NCI-H1105 treated with DMSO at 0.1 percent for 48 hours (cell line): ENCODE measurements around the gene PIK3IP1.
"Not testable (repeated sequence)": the region's sequence is repeated elsewhere in the genome, so short reads cannot be mapped to it uniquely, and the experiment has no call there.

Source experiments
- DNase-seq: peaks from one replicate; lab custom pipeline; 2025; lab: John Stamatoyannopoulos, UW

PIK3IP1 gene, protein sequence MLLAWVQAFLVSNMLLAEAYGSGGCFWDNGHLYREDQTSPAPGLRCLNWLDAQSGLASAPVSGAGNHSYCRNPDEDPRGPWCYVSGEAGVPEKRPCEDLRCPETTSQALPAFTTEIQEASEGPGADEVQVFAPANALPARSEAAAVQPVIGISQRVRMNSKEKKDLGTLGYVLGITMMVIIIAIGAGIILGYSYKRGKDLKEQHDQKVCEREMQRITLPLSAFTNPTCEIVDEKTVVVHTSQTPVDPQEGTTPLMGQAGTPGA

DNA sequence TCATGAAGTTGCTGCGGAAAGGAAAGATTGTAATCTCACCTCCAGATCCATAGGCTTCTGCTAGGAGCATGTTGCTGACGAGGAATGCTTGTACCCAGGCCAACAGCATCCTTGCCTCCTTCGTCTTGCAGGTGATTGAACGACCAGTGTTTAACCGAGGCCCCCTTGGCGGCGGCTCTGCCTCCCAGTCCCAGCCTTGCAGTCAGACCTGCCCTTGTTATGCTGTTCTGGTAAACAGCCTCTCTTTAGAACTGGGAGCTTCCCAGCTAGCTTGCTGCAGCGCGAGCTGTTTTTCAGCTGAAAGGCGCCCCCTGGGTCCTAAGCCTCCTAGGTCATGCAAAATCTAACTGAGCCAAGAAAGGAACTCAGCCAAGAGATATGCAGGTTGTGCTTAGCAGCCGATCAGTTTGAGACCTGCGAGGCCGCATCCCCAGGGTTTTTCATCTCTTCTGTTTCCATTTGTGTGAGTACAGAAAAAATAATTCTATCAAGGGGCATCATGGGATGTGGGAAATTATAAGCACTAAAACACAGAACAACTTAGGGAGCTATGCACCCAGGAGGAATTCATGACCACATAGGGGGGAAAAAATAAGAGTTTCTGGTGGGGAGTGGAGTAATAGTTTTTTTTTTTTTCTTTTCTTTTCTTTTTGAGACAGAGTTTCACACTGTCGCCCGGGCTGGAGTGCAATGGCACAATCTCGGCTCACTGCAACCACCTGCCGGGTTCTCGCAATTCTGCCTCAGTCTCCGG is at the start of gene PIK3IP1:
PIK3IP1 (minus strand) TSS at position 253 of the 754 bp plus-strand sequence; CDS start at position 109, 144 bp downstream.
- DNase-seq = peak; percentile 87

DNA sequence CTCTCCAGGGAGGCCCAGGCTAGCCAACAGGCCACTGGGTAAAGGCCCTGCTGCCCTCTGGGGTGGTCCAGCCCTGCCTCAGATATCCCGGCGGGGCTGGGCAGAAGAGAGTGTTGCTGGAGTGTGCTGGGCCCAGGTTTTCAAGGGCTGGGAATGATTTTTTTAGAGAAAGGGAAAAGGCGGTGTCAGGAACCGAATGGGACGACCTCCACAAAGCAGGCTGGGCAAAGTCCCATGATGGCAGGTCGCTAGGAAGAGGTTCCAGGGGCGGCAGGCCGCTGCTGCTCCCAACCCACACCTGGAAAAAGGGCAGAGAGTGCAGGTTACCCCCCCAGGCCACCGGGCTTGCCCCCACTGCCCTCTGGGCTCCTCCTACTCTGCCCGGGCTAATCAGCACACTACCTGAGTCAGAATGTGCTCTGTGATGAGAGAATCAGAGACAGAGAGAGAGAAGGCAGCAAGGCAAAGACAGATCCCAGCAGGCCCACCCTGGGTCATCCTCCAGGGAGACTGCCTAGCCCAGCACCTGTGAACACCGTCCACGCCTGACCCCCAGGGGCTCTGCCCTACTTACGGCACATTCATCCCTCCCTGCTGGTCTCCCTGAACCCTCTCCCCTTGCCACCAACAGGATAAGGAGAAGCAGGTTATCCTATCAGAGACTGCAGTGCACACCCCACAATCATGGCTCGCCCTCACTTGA is 49.2 kb upstream of the PIK3IP1 start:
- DNase-seq = no peak

DNA sequence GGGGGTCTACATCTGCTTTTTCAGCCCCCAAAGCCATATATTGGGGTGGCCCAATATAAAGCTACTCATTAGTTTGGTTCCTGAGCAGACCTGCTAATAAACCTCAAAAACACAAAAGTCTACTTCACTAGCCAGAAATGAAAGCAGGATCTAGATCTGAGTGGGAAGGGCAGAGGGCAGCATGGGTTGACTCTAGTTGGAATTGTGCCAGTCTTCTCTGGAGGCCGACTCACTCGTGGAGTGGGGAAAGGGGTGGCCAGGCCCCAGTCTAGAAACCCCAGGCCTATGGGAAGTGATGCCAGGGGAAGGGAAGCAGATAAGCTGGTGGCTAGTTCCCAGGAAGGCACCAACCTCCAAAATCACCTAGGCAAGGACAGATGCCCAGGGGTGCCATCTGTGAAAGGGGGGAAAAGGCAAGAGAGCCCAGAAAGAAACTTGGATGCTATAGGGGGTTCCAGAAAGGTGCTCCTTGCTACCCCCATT is 48.5 kb upstream of the PIK3IP1 start:
- no peak for DNase-seq

DNA sequence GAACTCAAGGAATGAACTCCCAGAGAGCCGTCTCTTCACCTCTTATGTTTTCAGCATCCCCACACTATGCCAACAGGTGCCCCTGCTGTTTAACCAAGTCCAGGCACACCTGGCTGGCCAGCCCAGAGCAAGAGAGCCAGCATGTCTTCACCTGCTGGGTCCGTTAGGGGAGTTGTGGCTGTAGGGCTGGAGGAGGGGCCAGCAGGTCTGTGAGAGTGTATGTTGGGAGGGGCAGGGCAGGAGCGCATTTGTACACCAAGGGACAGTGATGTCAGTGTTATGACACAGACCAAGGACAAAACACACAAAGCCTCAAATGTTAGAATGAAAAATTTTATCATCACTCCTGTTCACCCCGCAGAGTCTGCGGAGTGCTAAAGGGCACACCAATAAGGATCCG is 48.1 kb upstream of the PIK3IP1 start:
- no peak for DNase-seq

DNA sequence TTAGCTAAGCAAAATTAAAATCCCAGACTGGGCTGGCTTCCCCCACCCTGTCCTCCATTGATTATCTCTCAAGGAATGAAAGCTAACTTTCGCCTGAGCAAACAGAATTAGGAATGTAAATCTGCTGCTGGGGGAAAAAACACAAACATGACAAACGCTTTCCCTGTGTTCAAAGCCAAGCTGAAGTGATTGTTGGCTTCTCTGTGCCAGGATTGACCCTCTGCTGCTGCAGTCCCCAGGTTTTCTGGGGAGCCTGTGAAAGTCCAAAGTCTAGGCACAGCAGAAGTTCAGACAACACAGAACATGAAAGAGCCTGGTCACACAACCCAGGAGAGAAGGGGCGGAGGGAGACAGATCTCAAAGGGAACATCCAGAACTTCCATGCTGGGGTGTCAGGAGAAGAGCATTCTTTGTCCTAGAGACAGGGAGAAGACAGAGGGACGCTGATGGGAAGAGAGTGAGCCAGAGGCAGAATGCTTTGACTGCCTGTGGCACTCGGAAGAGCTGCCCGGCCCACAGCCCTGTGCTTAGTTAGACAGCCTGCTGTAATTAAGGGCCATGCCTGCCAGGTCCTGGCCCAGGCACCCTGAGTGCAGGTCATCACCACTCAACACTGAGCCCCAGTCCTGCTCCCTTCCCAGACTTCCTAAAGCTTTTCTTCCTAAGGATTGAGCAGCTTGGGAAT is 47.0 kb upstream of the PIK3IP1 start:
- no peak for DNase-seq

DNA sequence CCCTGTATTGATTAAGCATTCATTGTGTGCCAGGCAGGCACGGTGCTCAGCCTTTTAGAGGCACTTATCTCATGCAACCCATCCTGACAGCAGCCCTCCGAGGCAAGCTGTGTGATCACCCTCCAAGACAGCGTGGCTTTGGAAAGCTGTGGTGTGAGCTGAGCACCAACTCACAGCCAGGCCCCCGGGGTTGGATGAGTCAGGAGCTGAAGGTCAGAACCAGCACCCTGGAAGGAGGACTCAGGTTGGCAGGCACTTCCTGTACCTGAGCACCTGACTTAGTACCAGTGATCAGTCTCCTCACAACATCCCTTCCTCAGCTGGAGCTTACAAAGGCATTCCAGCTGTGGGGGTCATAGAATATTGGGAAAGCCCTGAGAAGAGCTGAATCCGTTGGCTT is 44.9 kb upstream of the PIK3IP1 start:
- no peak for DNase-seq

DNA sequence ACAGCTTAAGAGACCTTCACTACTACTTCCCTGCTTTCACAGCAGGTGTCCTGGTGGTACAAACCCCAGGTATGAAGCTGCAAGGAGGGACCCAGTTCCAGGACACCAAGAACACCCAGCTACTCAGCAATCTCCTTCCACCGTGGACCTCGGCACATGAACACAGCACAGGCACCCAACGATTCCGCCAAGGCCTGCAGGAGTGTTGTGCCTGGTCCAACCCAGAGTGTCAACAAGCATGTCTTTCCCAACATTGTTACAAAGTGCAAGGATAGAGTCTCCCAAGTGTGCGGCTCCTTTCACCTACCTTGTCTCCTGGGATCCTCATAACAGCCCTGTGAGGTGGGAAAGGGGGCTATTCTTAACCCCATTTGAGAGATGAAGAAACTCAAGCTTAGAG is 42.0 kb upstream of the PIK3IP1 start:
- no peak for DNase-seq

DNA sequence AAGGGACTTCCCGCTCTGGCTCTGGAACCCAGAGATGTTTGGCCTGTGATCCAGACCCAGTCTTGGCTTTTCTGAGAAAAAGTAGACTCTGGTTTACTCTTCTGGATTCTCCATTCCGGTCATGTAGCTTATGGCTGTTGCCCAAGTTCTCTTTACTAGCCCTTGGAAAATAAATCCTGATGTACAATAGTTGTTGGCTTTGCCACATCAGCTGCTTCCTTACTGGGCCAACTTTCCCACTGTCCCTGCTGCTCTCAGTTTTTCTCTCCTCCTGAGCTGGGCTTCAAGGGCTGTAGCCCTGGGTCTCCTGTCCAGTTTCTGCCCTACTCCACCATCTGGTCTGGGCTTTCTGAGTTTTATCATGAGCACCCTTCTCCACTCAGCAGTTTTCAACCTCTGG is 41.4 kb upstream of the PIK3IP1 start:
- DNase-seq = no peak

DNA sequence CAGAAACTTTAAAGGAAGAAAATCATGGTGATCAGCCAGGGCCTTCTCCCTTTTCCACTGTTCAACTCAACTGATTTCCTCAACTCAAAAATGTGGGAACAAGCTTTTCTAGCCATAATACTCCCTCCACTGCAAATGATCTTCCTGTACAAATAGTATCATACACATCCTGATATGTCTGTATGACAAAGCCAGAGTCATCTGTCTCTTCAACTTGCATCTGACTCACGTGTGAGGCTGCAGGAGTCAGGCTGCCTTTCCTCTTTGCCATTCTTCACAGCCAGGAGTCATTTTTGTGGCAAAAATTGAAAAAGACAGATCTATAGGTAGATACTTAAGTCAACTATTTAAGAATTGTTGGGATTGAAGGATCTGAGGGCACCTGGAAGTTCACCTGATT is 40.6 kb upstream of the PIK3IP1 start:
- no peak for DNase-seq

DNA sequence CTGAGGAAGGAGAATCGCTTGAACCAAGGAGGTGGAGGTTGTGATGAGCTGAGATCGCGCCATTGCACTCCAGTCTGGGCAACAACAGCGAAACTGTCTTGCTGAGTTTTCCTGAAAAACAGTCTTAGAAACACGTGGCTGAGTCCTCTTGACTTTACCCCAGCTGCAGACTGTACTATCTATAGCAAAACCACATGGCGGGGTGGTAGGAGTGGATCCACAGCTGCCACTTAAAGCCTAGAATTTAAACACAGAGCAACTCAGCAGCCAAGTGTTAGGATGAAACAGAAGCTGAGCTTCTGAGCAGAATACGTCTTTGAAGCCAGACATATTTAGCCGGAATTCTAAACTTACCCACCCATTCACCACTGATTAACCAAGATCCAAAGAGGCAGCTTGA is 39.7 kb upstream of the PIK3IP1 start:
- DNase-seq = no peak

DNA sequence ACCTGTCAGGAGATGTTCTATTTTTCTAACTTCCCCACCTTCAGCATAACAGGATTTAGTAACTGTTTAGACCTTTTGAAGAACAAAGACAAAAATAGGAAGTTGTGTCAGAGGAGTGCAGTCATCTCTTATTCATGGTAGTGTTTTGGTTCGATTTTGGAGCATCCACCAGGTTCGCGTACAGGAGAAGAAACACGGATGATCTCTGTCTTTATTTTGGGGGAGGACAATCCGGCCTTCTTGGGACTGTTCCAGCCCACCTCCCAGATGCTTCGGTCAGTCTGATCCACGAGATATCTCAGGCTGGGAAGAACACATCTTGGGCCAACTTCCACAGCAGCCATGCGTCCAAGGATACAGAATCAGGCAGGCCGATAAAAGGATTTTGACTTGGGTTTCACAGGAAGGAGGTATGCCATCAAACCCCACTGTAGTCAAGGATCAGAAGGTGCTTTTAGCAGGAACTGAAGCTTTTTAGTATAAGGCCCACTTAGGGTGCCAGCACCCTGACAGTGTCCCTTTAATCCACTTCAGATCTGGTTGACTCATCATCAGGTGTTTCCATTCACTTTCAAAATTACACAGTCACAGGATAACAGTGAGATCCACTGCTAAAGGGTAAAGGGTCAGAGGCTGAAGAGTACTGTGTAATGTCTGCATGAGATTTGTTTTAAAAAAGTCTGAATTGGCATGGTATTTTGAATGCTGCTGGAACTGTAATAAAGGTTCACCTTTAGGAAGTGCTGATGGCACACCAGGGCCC is 37.3 kb upstream of the PIK3IP1 start:
- no peak for DNase-seq

DNA sequence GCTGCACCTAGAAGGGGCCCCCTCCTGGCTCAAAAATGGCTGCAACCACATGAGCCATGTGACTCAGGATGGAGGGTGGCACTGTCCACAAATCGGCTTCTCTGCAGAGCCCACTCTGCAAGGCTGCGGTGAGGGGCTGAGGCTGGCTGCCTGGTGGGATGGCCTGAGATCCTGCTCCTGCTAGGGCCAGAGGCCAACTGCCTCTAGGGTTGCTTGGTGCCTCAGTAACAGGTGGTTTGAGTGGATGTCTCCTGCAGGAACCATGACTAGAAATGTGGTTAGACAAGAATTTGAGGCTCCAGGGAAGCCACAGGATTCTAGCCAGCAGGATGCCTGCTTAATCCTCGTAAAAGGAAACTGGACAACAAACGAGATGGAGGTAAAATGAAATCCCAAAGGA is 36.7 kb upstream of the PIK3IP1 start:
- no peak for DNase-seq

DNA sequence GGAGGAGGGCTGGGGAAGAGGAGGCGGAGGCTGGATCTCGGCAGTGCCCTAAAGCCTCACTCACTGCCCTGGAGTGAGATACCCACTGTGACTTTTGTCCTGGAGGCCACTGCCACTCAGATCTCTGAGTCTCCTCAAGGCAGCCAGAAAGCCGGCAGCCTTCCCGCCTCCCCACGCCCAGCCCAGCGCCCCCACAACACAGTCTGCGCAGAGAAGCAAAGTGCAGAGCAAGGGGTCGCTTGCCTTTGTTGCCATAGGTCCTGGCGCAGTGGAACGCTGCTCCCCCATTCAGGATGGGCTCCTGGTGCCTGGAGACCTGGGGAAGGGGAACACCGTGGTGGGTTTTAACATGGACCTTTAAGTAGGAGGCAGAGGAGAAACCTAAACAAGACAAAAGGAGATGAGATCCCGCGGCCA is 36.3 kb upstream of the PIK3IP1 start:
- DNase-seq = no peak

DNA sequence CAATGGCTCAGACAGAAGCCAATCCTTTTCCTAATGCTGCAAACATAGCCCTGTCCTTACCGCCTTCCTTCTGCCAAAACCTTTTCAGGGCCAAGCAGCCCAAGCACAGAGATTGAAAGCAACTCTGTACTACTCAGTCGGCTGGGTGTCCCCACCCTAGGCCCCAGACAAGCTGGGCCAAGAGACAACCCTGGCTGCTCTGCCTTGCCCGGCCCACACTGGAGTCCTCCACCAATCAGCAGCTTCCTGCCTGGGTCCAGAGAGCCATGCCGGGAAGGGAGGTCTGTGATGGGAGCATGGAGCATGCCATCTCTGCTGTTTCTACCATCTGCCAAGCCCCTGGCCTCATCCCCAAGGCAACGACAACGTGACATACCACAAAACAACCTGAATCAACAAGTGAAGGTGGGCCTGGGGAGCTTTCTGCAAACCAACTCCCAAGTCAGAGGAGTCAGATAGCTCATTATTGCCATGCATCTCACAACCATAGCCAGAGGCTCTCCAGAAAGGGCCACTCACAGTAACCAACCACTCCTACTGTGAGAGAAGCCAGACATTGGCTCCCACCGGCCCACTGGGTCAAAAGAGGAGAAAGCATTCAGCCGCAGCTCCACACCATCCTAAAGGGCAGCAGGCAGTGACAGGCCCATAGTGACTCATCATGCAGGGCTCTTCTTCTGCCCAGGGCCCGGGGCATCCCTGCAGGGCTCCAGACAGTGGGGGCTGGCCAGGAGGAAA is 35.7 kb upstream of the PIK3IP1 start:
- no peak for DNase-seq

DNA sequence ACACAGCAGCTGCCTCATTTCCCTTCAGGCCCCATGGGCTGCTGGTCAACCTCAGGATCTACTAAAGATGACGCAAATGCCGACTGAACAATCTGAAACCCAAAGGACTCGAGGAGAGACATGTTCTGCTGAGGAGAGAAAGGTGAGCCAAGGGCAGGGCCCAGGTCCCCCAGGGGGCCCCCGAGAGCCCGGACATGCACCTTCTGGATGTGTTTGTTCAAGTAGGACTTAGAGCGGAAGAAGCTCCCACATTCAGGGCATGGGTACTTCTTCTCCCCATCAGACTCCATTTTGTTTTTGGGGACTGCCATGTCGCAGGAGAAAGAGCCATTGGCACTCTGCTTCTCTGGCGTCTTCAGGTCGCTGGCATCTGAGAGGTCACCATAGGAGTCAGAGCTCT is 34.6 kb upstream of the PIK3IP1 start:
- no peak for DNase-seq

DNA sequence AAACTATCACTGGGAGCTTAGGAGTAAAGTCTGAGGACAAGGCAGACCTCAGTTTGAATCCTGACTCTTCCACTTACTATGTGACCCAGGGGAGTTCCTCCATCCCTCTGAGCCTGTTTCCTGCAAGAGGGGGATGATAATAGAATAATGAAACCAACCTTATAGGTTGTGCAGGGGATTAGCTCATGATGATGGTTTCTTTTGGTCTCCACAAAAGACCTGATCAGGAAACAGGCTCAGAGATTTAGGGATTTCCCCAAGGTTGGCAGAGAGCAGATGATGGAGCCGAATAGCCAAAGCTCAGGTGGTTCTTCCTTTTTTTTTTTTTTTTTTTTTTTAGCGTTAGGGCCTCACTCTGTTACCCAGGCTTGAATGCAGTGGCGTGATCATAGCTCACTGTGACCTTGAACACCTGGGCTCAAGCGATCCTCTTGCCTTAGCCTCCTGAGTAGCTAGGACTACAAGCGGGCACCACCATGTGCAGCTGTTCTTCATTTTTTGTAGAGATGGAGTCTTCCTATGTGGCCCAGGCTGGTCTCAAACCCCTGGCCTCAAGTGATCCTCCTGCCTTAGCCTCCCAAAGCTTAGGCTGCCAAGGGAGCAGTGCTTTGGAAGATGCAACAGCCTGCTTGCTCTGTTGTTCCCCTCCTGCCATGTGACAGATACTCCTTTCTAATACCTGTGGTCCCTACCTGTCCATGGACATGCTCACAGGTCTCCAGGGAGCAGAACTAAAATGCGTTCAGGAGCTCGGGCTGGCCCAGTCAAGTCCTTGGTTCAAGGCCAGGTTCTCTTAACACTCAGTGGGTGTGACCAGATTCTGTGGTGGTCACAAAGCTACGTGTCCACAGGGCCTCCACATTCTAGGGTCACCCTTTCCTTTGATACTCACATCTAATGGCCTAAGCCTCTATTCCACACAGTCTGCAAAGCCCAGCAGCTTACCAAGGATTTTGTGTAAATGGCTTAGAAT is 31.6 kb upstream of the PIK3IP1 start:
- DNase-seq = no peak

DNA sequence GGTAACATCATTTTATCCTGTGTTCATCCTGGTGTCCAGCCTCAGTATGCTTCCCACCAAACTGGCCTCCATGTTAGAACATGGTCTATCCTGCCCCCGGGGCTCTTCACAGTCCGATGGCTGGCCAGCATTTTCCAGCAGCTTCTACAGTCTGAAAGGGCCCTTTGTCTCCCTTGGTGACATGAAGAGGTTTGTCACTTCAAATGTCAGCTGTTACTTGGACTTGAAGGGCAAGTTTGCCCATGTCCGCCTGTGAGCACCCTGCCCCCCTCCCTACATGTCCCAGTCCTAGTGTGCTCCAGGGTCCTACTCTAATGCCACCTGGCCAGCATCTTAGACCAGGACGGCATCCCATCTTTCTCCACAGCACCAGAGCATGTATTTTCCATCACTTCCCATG is 29.1 kb upstream of the PIK3IP1 start:
- no peak for DNase-seq

DNA sequence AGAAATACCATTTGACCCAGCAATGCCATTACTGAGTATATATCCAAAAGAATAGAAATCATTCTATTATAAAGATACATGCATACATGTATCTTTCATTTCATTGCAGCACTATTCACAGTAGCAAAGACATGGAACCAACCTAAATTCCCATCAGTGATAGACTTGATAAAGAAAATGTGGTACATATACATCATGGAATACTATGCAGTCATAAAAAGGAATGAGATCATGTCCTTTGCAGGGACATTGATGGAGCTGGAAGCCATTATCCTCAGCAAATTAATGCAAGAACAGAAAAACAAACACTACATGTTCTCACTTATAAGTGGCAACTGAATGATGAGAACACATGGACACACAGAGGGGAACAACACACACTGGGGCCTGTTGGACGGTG is 21.9 kb upstream of the PIK3IP1 start:
- DNase-seq = not testable (repeated sequence)

DNA sequence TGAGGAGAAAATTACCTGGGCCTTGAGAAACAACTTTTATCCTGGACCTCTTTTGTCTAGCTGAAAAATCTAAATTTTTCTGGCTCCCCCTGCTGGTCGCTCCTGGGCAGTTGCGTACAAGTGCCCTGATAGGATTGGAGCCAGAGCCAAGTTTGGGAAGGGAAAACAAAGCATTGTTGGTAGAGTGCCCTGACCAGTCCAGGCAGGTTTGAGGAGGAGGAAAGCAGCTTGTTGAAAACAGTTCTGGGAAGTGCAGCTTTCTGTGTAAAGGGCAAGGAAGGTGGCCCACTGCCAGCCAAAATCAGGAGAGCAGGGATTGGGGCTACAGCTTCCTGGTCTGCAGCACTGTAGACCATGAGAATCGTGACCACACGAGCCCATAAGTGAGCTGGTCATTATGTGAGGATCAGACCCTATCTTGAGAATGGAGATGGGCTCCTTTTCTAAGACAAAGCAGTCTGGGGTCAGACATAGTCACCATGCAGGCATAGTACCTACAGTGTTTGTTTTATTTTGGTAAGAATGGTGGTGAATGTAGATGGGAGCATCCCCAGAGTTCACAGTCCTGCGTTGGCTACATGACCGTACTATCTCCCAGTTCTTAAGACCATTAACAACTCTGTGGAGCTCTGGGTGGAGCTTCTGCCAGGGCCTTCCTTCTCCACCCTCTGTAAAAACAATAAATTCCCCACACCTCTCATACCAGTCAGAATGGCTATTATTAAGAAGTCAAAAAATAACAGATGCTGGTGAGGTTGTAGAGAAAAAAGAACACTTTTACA is 21.3 kb upstream of the PIK3IP1 start:
- peak; percentile 95 for DNase-seq
